ENCODE measurements around the gene GJC2.

GJC2 gene

GRCh38 chr1:228134591-228134990 is 15.1 kb upstream of the GJC2 start:
- no peak for TF ChIP-seq GATA2 (IDR thresholded peaks at IDR 0.05; ENCODE audit: low read depth, low read length)
- TF ChIP-seq GATA3 (IDR thresholded peaks at IDR 0.05; ENCODE audit: low read depth, low read length): no peak

- TF ChIP-seq GATA3 (IDR thresholded peaks at IDR 0.05; ENCODE audit: low read depth, low read length): no peak
- TF ChIP-seq GATA2 (IDR thresholded peaks at IDR 0.05; ENCODE audit: low read depth, low read length): no peak
Measured at GRCh38 chr1:228136901-228137300, 12.8 kb upstream of the GJC2 start.

- no peak for TF ChIP-seq GATA3 (IDR thresholded peaks at IDR 0.05; ENCODE audit: low read depth, low read length)
- TF ChIP-seq GATA2 (IDR thresholded peaks at IDR 0.05; ENCODE audit: low read depth, low read length): no peak
Measured at GRCh38 chr1:228139406-228139930, 10.3 kb upstream of the GJC2 start.

GRCh38 chr1:228139931-228140723 is 9.6 kb upstream of the GJC2 start, which contains the start of gene GUK1:
TSS of gene GUK1 (plus strand) at chr1:228140279. CDS start at chr1:228140303, 24 bp downstream.
- no peak for TF ChIP-seq GATA2 (IDR thresholded peaks at IDR 0.05; ENCODE audit: low read depth, low read length)
- no peak for TF ChIP-seq GATA3 (IDR thresholded peaks at IDR 0.05; ENCODE audit: low read depth, low read length)

- TF ChIP-seq GATA2 (IDR thresholded peaks at IDR 0.05; ENCODE audit: low read depth, low read length): no peak
- TF ChIP-seq GATA3 (IDR thresholded peaks at IDR 0.05; ENCODE audit: low read depth, low read length): no peak
Measured at GRCh38 chr1:228140724-228141225, 9.0 kb upstream of the GJC2 start.

GRCh38 chr1:228141226-228142044 is 8.3 kb upstream of the GJC2 start:
- TF ChIP-seq GATA2 (IDR thresholded peaks at IDR 0.05; ENCODE audit: low read depth, low read length) (no peak), GATA3 (IDR thresholded peaks at IDR 0.05; ENCODE audit: low read depth, low read length) (no peak)

GRCh38 chr1:228142155-228142691 is 7.5 kb upstream of the GJC2 start:
- TF ChIP-seq GATA3 (IDR thresholded peaks at IDR 0.05; ENCODE audit: low read depth, low read length) (no peak), GATA2 (IDR thresholded peaks at IDR 0.05; ENCODE audit: low read depth, low read length) (no peak)

GRCh38 chr1:228142701-228143136 is 7.0 kb upstream of the GJC2 start:
- TF ChIP-seq GATA2 (IDR thresholded peaks at IDR 0.05; ENCODE audit: low read depth, low read length) (no peak), GATA3 (IDR thresholded peaks at IDR 0.05; ENCODE audit: low read depth, low read length) (no peak)

GRCh38 chr1:228143480-228144192 is 6.1 kb upstream of the GJC2 start:
- TF ChIP-seq GATA3 (IDR thresholded peaks at IDR 0.05; ENCODE audit: low read depth, low read length) (no peak), GATA2 (IDR thresholded peaks at IDR 0.05; ENCODE audit: low read depth, low read length) (no peak)

- TF ChIP-seq GATA3 (IDR thresholded peaks at IDR 0.05; ENCODE audit: low read depth, low read length) (no peak), GATA2 (IDR thresholded peaks at IDR 0.05; ENCODE audit: low read depth, low read length) (no peak)
Measured at GRCh38 chr1:228144193-228144992, 5.3 kb upstream of the GJC2 start.

GRCh38 chr1:228144993-228145343 is 4.8 kb upstream of the GJC2 start:
- TF ChIP-seq GATA3 (IDR thresholded peaks at IDR 0.05; ENCODE audit: low read depth, low read length) (no peak), GATA2 (IDR thresholded peaks at IDR 0.05; ENCODE audit: low read depth, low read length) (no peak)

GRCh38 chr1:228145463-228146416 is 4.0 kb upstream of the GJC2 start:
- TF ChIP-seq GATA3 (IDR thresholded peaks at IDR 0.05; ENCODE audit: low read depth, low read length) (no peak), GATA2 (IDR thresholded peaks at IDR 0.05; ENCODE audit: low read depth, low read length) (no peak)

All from SH-SY5Y (cell line).